Amygdala (tissue), 56 donors: ENCODE data around the gene TMEM86A.

Experiments used
- DNase-seq, 56 donors: peaks; one replicate each; lab custom pipeline; 2025; lab: John Stamatoyannopoulos, UW

TMEM86A gene

DNA sequence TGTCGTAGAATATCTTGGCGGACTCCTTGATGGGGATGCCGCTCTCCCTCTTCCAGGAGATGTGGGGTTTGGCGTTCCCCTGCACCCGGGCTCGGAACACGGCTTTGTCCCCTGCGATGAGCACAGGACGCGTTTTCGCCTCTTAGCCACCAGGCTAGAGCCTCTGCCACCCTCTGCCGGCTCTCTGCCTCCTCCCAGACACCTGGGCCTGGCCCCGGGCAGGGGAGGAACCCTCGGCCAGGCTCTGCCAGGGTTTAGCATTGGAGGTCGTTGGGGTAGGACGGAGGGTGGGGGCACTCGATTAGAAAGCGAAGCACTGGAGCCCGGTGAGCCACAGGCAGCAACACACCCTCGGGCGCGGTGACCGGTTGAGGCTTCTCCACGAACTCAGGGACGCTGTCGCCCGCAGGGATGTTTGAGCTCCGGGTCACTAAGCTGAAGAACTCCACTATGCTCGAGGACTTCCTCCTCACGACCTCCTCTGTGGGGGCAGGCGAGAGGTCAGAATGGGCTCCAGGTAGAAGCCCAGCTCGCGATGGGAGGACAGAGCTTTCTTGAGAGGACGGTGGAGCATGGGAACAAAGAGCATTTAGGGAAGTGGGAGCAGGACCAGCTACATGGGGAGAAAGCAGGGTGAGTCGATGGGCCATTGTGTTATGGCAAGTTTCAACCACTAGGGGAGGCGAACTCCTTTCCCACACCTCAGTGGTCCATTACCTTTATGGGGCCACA lies 23.1 kb downstream of the TMEM86A start:
- peak in 10 of 56 donors; percentile 11 to 58 (median 37) for DNase-seq

DNA sequence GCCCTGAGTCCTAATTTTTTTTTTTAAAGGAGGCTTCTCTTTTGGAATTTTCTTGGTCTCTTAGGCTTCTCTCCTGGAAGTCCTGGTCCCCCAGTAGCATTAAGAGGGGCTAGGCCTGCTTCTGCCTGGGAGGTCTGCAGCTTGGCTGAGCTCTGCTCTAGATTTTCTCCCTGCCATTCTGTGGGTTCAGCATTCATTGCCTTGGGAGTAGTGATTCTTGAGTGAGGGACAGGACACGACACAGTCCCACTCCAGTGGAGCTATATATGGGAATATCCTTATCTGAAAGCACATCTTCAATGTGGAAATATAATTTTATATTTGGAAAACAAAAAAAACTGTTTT lies 23.7 kb downstream of the TMEM86A start:
- DNase-seq: no peak

DNA sequence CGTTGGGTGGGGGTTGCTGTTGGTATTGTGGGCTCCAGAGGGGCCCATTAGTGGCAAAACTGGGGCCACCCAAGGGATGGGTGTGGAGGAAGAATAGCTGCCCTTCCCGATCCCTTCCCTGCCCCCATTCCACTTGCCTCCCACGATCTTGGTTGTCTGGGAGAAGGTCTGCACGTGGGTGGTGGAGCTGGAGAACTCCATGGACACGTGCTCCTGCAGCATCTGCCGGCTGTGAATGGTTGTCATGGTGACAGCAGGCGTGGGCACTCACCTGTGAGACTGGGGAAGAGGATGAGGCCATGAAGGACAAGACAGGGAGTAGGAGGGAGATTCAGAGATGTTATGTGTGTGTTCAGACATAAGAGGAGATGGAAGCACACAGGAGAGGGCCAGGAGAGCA lies 25.4 kb downstream of the TMEM86A start:
- DNase-seq: peak in 34 of 56 donors; percentile 20 to 82 (median 40)

DNA sequence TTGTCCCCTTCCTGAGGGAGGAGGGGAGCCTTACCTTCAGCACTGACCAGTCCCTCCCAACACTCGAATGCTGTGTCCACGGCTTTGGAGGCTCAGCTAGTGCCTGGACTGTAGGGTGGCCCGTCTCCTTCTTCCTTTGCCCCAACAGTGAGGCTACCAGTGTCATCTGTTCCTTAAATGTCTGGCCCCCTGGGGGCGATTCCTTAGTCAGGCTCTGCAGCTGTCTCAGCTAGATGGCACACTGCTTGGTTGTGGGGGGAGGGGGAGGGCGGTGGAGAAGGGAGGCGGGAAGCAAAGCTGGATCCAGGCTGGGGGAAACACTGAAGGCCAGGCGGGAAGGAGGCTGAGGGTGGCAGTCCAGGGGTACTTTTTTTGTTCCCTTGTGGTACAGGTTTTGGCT lies 27.5 kb downstream of the TMEM86A start, which contains the start of gene IGSF22:
Gene IGSF22, minus strand, starts transcription at position 149 of the 400 bp plus-strand sequence. CDS start 1,952 bp downstream, outside the sequence.
- DNase-seq: no peak

DNA sequence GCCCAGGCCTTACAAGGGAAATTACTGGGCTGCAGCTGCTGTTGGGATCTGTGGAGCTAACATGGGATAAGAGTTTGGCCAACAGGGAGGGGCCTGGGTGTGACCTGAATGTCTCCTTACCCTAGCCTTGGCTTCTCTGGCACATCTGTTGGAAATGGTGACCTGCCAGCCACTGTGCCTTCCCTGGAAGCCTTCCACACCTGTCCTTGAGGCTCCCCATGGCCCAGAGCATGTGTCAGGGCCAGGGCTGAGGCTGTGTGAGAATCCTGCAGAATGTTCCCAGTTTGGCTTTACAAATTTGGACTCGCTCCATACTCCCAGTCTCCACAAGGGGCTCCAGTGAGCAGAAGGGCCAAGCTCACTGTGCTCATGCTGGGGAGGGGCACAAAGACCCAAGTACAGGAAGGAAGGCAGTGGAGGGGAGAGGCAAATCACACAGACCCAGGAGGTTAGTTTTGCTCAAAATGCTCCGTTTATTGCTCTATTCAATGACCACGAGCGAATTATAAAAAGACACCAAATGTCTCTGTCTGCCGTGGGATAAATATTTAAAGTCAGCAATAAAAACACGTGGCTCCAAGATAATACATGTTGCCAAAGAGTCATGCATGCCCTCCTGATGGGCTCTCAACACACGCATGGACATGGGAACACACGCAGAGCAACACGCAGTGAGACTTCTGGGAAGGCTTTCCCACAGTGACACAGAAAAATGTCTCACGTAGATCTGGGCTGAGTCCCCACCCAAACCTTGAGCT lies 29.1 kb downstream of the TMEM86A start:
- peak in 12 of 56 donors; percentile 10 to 29 (median 18) for DNase-seq

DNA sequence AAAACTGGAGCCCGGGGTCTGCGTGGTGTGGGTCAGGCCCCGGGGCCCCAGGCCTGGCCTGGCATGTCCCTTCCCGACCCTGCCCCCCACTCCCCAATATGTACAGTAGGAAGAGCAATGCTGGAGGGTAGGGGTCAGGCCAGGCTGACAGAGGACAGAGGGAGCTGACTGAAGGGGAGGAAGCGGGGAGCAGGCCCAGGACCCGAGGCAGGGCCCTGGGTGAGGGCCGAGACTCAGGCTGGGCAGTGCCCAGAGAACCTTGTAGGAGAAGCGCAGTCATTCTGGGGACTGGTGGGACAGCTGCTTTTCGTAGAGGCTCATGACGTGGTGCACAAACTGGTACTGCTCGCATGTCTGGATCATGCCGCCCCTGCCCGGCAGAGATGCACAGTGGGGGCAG lies 30.1 kb downstream of the TMEM86A start:
- no peak for DNase-seq

DNA sequence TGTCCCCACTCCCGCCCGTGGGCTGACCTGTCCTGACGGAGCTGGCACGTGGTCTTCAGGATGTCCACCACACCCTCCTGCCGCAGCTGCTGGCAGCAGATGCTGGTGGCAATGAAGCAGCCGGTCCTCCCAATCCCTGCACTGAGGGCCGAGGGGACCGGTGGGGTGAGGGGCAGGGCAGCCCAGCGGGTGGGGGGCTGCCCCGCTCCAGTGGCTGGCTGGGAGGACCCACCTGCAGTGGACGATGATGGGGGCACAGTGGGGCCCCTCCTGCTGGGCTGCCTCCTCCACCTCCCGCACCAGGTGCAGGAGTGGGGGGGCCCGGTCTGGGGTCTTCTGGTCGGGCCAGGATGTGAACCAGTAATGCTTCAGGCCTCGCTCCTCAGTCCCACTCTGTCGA lies 30.8 kb downstream of the TMEM86A start:
- DNase-seq: no peak

DNA sequence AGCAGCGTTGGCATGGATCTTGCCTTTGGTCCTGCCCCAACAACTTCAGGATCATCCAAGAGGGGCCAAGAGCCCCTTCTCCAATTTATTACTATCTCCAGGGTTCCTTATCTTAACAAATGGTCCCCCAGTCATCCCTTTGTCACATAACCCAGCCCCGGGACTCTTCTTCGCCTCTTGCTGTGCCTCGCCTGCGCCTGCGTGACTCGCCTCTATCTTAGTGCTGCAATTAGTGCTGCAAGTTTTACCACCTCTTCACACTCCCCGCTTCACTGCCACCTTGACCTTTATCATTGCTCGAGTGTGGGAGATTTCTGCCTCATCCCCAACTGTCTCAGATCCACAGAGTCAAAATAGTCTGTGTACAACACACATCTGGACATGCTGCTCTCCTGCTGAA lies 31.4 kb downstream of the TMEM86A start:
- DNase-seq: no peak

DNA sequence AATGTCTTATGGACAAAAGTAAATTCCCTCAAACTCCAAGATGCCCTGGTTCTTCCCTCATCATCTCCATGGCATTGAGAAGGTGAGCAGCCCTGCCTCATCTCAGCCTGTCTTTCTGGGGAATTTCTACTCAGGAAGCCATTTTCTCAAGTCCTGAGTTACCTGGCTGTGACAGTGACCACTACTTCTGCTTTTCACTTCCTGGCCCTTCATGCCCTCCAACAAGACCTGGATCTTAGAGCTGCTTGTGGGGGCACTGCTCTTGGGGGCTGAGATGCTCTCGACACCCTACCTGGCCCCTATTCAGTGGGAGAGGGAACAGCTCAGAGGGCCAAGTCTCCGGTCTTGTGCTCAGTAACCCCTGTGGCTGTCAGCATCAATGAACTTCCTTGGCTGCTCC lies 32.9 kb downstream of the TMEM86A start:
- no peak for DNase-seq

DNA sequence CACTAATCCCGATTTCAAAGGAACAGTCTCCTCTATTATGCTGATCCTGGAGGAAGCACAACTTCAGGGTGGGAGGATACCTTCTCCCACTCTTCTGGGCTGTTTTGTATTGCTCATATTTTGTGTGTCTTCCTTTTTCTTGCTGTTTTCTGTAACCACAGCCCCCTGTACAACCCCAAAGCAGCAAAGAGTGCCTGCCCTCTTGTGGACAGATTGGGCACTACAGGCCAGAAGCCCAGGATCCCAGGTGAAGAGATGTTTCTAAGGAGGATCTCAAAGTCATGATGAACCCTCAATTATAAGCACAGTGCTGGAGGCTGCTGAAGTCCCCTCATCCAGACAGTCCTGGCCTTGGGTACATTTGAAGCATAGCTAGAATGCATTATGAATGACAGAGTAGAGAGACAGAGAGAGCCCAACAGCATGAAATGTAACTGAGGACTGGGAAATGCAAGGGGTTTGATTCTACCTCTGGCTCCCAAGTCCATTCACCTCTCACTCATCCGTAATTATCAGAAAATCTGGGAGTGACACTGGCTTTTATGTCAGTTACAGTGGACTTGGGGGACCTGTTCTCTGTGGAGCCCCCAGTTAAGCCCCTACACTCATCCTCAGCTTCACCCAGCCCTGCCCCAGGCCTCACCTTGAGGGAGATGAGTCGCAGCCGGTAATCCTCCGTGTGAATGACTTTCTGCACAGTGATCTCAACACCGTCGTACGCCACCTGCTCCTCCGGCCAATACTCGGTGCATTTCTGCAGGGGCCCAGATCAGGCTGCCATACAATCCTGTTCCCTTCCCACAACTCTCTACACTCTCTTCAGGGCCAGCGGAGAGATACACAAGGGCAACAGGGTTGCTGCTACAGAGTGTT lies 33.6 kb downstream of the TMEM86A start:
- DNase-seq: peak in 44 of 56 donors; percentile 11 to 83 (median 38)

DNA sequence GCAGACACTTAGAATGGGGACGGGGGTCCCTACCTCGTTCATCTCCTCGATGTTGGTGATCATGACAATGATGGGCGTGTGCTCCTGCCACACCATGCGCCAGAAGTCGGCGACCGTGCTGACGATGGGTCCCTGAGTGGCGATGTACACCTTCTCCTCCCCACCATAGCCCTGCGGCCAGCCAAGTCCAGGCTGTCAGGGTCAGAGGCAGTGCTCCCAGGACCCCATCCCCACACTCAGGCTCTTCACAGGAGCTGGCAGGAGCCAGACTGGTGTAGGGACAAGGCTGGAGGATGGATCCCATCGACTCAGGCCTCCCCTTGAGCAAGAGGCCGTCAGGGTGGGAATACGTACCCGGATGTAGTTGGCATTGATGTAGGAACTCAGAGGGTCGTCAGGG lies 34.6 kb downstream of the TMEM86A start:
- no peak for DNase-seq

DNA sequence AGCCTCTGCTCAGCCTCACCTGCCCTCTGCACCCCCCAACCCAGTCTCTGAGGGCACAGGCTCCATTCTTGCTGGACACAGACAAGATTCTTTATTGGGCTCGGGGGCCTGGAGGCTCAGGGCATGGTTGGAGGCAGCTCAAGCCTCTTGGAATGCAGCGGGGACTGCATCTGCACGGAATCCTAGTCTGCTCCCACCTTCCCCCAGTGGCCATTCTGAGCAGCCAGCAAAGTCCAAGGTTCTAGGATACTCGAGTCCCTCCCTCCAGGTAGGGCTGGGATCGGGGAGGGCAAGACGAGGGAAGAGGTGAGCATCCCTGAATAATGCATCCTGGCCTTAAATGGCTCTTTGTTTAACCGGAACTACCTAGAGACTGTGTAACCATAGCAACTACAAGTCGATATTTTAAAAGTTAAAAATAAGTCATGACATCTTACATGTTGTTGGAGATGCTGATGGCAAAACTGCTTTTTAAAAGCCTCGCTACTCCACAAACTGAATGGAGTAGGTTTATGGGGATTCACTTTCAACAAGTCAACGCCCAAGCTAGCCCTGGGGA lies 38.1 kb downstream of the TMEM86A start:
- DNase-seq: no peak

DNA sequence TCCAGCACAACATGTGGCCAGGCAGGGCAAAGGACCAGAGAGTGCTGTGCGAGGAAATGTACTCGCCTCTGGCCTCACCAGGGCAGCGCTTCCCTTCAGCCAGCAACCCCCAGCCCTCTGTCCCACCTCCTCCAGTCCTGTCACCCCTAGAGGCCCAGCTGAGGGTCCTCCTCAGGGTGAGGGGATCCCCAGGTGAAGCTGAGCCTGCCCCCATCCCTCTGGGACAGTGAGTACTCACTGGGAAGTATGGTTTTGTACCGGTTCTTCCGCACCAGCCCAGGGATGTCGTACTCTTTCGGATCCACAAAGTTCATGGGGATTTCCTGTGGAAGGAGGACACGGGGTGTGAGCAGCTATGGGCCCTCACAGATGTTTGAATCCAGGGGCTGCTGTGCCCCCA lies 39.1 kb downstream of the TMEM86A start:
- no peak for DNase-seq

DNA sequence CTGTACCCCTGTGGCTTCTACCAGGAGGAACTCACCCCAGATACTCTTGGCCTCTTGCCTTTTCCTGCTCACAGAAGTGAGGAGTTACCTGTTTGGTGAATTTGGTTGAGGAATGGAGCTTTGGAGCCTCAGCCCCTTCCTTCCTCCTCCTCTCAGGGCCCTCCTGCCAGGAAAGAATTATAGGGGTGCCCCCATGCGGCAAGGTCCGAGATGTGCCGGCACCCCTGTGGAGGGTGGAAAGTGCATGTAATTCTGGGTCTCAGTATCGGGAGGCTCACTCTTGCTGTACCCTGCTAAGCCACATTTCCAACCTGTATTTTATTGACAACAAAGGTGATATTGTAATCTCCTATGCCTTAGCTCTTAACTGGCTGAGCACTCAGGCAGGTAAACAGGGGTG lies 41.1 kb downstream of the TMEM86A start:
- no peak for DNase-seq

DNA sequence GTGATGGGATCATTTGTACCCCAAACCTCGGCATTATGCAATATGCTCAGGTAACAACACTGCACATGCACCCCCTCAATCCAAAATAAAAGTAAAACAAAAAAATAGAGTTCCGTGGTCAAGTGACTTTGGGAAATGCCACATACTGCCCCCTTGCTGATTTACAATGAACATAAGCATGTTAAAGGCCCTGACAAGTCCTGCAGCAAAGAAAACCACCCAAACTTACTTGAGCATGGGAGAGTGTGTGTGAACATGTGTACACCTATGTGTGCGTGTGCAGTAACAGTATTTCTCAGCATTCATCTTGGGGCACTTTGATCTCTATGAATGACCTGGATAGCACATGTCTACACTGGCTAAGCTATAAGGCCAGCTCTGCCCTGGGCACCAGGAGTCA lies 43.2 kb downstream of the TMEM86A start:
- no peak for DNase-seq

DNA sequence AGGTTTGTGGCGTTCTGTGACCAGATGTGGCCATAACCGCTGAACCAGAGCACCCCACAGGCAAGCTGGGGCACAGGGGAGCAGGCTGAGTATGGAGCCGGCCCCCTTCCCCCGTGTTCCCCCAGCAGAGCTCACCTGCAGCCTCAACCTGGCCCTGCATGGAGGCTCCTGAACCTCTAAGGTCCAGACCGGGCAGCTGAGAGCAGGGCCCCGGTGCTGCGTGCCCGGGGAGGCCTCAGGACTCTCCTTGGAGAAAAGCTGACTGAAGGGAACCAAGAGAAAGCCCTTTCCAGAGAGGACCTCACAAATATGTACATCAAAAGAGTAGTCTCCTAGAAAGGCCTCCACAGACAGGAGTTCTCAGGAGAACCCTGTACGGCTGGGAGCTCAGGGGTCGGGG lies 44.8 kb downstream of the TMEM86A start:
- DNase-seq: no peak

DNA sequence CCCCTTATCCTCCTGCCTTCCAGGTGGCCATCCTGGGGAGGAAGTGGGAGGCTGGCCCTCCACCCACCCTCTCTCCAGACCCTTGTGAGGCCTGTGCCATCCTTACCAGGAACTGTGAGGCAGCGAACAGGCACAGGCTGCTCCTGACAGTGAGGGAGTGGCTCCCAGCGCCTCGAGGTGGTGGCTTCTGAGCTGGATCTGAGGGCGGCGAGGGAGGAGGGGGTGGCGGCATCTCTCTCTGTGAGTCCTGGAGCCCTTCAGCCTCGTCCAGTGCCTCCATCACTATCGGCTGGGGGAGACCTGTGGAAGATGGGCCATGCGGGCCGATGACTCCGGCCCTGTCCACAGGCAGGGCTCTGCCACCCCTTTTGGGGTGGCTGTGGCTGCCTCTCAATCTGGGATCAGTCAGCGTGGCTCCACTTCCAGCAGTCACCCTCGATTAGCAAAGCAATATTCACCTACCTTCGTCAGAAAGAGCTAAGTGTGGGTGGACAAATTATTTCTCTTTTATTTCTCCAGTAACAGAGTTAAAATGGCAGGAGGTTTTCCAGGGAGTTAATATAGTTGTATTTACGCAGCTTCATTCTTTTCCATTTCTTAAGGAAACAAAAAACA lies 45.4 kb downstream of the TMEM86A start:
- no peak for DNase-seq

DNA sequence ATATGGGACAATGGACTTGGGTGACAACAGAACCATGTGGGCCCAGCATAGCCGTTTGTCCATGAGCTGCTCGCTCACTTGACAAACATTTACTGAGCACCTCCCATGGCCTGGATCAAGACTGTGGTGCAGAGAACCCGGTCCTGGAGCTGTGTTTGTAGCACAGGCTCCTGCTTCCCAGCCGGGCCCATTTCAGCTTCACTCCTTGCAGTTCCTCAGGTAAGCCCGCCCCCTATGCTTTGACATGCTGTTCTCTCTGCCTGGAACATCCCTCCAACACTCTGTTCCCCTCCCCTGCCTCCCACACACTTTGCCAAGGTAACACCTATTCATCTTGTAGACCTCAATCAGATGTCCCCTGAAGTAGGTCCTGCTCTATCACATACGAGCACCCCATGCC lies 46.7 kb downstream of the TMEM86A start:
- no peak for DNase-seq

DNA sequence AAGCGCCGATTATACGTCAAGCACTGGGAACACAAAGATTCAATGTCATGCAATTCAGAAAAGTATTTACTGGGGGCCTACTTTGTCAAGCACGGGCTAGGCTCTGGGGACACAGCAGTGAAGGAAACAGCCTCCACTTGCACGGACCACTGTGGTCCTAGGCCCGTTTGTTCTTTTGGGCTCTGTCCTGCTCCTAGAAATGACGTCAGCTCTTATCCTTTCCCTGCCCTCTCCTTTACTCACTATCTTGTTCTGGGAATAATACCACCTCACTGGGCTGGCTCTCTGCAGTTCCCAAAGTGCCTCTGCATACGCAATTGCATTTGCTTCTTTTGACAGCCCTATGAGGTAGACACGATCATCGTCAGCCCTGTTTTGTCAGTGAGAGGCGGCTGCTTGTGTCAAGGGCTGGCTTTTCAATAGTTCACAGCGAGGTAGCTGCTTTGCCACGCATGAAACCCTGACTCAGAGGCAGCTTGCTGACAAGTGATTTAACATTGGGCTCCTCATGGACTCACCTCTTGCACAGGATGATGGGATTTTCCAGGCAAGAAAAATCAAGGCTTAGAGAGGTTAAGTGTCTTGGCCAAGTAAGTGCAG lies 50.3 kb downstream of the TMEM86A start:
- no peak for DNase-seq
